Fibroblast of lung (primary cell): ENCODE measurements around the gene PRMT7. TPM values are rescaled to one million over a fixed set of nuclear protein-coding genes. Genes with fewer than 3 reads are reported as not detected.

Experiments
- DNase-seq, 2 donors: peaks; one replicate each; pipeline versions ENCODE4 v3.0.0 to v3.0.0-alpha.2; 2010; ENCODE audit warnings: low read depth in 2 of 2
- H2AFZ ChIP-seq: 2 replicates; pipeline ENCODE4 v1.5.1; 2012; ENCODE audit warnings: low read length, control low read depth, inconsistent platforms
- H3K27ac ChIP-seq: 2 replicates; pipeline ENCODE4 v1.5.1; 2011; ENCODE audit warnings: low read length, control low read depth; ENCODE audit not compliant: insufficient read depth
- H3K27me3 ChIP-seq: 2 replicates; pipeline ENCODE4 v1.5.1; 2011; ENCODE audit warnings: mild to moderate bottlenecking, low read length; ENCODE audit not compliant: control insufficient read depth, insufficient read depth
- H3K36me3 ChIP-seq: 2 replicates; pipeline ENCODE4 v1.5.1; 2011; ENCODE audit warnings: low read length; ENCODE audit not compliant: control insufficient read depth, insufficient read depth
- H3K4me1 ChIP-seq: 2 replicates; pipeline ENCODE4 v1.5.1; 2011; ENCODE audit warnings: low read length; ENCODE audit not compliant: control insufficient read depth, insufficient read depth; ENCODE audit errors: extremely low read depth
- H3K4me2 ChIP-seq: 2 replicates; pipeline ENCODE4 v1.5.1; 2011; ENCODE audit warnings: low read length, control low read depth; ENCODE audit not compliant: insufficient read depth; ENCODE audit errors: extremely low read depth
- H3K4me3 ChIP-seq, 4 experiments: fragments of 200-600 bp in 1 of 4; sonication (generic) in 1 of 4; replicated peaks in 1 of 4; 2 replicates each; pipeline ENCODE4 v1.5.1; 2011 to 2016; ENCODE audit warnings: low read length in 4 of 4, low read depth in 3 of 4, mild to moderate bottlenecking in 3 of 4, control low read depth in 2 of 4, inconsistent platforms in 1 of 4, mixed read lengths in 1 of 4; ENCODE audit not compliant: insufficient read depth in 1 of 4; ENCODE audit errors: control extremely low read depth in 1 of 4
- H3K79me2 ChIP-seq: 2 replicates; pipeline ENCODE4 v1.5.1; 2012; ENCODE audit warnings: mild to moderate bottlenecking, low read length, inconsistent platforms; ENCODE audit not compliant: control insufficient read depth, insufficient read depth
- H3K9ac ChIP-seq: 2 replicates; pipeline ENCODE4 v1.5.1; 2011; ENCODE audit warnings: mild to moderate bottlenecking, low read length, control low read depth; ENCODE audit not compliant: insufficient read depth
- H3K9me3 ChIP-seq: 2 replicates; pipeline ENCODE4 v1.5.1; 2012; ENCODE audit warnings: low read depth, low read length; ENCODE audit not compliant: control insufficient read depth, insufficient read depth
- H4K20me1 ChIP-seq: 2 replicates; pipeline ENCODE4 v1.5.1; 2011; ENCODE audit warnings: low read length; ENCODE audit not compliant: control insufficient read depth, insufficient read depth; ENCODE audit errors: extremely low read depth
- EZH2 ChIP-seq: IDR thresholded peaks from 2 replicates; pipeline ENCODE4 v1.5.1; 2012; ENCODE audit warnings: low read length, control low read depth, mild to moderate bottlenecking; ENCODE audit errors: missing control alignments
- polyA plus RNA-seq, 2 donors: library from polyadenylated mRNA; depleted of rRNA in 1 of 2; stranded (reverse) in 1 of 2; unstranded in 1 of 2; fragments of >200 nt; gene quantifications; 2 replicates each; pipeline ENCODE4 v1.2.1, GENCODE V29; 2011 to 2012; ENCODE audit warnings: missing spikeins in 1 of 2
- total RNA-seq: library from RNA; depleted of rRNA; stranded (reverse); fragments of >200 nt; gene quantifications from 2 replicates; pipeline ENCODE4 v1.2.1, GENCODE V29; 2014
- TF ChIP-seq, protein P1 (sequence below), 2 donors: IDR thresholded peaks in 1 of 2; conservative IDR thresholded peaks in 1 of 2; 1 replicate in 1 of 2; 2 replicates in 1 of 2; pipeline ENCODE4 v1.5.1; 2011 to 2012; ENCODE audit warnings: low read length in 2 of 2, control low read depth in 1 of 2, inconsistent platforms in 1 of 2, low read depth in 1 of 2, mild to moderate bottlenecking in 1 of 2

The PRMT7 gene
- total and polyA plus RNA-seq, 2 donors (not counting 1 experiment from before 2014, with no cell fraction given), result 24.0 to 39.3 TPM

DNA sequence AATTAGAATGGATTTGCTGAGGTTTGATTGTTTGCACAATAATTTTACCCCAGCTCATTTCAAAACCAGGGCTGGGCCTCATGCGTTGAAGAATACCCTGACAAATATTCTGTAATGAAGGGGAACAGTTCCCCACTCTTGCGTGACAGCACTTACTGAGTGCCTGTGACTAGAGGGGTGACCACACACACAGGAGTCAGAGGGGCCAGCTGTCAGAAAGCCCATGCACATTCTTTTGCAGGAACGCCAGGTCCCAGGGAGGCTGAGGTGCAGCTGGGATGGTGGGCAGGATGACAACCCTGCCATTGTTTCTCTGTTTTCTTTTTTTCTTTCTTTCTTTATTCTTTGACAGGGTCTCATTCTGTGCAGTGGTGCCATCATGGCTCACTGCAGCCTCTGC, 92.9 kb downstream of the PRMT7 start:
- TF ChIP-seq, protein P1, sequence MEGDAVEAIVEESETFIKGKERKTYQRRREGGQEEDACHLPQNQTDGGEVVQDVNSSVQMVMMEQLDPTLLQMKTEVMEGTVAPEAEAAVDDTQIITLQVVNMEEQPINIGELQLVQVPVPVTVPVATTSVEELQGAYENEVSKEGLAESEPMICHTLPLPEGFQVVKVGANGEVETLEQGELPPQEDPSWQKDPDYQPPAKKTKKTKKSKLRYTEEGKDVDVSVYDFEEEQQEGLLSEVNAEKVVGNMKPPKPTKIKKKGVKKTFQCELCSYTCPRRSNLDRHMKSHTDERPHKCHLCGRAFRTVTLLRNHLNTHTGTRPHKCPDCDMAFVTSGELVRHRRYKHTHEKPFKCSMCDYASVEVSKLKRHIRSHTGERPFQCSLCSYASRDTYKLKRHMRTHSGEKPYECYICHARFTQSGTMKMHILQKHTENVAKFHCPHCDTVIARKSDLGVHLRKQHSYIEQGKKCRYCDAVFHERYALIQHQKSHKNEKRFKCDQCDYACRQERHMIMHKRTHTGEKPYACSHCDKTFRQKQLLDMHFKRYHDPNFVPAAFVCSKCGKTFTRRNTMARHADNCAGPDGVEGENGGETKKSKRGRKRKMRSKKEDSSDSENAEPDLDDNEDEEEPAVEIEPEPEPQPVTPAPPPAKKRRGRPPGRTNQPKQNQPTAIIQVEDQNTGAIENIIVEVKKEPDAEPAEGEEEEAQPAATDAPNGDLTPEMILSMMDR (conservative IDR thresholded peaks at IDR 0.05 in 1 of 2, IDR thresholded peaks at IDR 0.05 in 1 of 2; ENCODE audit: low read depth in 1 of 2, low read length in 2 of 2), result no peak
- no peak for TF ChIP-seq EZH2
- Histone ChIP-seq H3K9me3 (no peaks in the 10 kb centered on the region), H3K4me1 (no peaks in the 10 kb centered on the region), H3K4me2 (no peak overlapping the region), H2AFZ (no peak overlapping the region), H3K79me2 (no peaks in the 10 kb centered on the region), H3K4me3 (no peak overlapping the region), H3K36me3 (no peaks in the 10 kb centered on the region), H4K20me1 (no peaks in the 10 kb centered on the region), H3K9ac (no peak overlapping the region), H3K27ac (no peak overlapping the region), H3K27me3 (peaks cover 3% of the 10 kb centered on the region)
- DNase-seq, result no peak

DNA sequence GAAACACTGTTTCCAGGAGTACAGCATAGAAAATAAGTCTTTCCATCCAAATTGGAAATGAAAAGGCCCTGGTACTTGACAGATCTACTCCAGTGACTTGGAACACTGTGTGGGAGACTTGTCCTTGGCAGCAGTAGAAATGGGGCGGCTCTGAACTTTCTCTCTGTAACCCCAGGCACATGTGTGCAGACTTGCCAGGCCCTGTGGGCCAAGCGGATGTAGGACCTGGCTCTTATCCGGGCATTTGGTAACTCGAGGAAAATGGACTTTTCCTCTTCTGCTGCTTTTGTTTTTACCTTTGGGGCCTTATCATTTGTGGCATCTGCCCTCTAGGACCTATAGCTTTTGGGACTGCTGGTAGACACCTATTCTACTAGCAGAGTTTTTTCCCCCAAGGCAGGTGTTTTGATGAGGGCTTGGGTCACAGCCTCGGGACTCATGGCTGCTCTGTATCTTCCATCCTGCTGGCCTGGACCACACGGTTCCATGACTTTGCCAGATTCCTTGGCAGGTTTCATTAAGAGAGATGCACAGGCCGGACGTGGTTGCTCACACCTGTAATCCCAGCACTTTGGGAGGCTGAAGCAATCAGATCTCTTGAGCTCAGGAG, 94.0 kb downstream of the PRMT7 start:
- no peaks in the 10 kb centered on the region for H4K20me1 ChIP-seq
- TF ChIP-seq EZH2, result no peak
- TF ChIP-seq, protein P1 (conservative IDR thresholded peaks at IDR 0.05 in 1 of 2, IDR thresholded peaks at IDR 0.05 in 1 of 2; ENCODE audit: low read depth in 1 of 2, low read length in 2 of 2), result no peak

DNA sequence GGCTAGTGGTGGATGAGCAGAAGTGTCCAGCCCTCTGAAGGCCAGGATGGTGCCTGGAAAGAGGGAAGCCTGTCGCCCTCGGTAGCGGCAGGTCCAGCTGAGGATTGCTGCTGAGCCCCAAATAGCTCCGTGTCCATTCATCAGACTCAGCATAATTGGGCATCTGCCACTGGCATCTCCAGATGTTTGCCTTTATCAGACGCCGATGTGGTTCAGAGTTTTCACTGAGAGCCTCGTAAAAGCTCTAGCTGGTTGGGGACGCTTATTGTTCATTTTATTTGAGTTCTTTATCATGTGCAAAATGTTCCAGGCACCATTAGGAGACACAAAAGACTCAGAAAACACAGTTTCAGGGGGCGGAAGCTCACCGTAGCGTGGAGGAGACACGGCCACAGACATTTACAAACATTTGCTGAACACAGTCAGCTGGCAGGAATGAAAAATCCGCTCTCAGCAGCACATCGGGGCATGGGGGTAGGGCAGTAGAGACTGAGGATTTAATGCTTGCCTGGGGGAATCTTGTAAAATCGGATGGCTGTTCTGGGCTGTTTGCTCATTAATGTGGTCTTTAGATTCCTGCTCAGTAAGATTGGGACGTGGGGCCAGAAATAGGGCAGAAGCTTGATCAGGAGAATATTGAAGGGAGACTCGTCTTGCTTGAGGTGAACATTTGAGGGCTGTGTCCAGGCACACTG, 95.8 kb downstream of the PRMT7 start:
- Histone ChIP-seq H3K36me3 (no peaks in the 10 kb centered on the region), H3K27me3 (peaks cover 8% of the 10 kb centered on the region), H3K4me1 (no peaks in the 10 kb centered on the region), H3K4me3 (peak overlapping the region in 2 of 4 experiments; percentile 15 to 23), H3K79me2 (no peaks in the 10 kb centered on the region), H2AFZ (peak overlapping the region; percentile 22), H3K27ac (no peak overlapping the region), H3K4me2 (peak overlapping the region; percentile 80), H3K9ac (no peak overlapping the region), H3K9me3 (no peaks in the 10 kb centered on the region), H4K20me1 (no peaks in the 10 kb centered on the region)
- peak; percentile 13 to 59 for DNase-seq
- no peak for TF ChIP-seq EZH2
- TF ChIP-seq, protein P1 (conservative IDR thresholded peaks at IDR 0.05 in 1 of 2, IDR thresholded peaks at IDR 0.05 in 1 of 2; ENCODE audit: low read depth in 1 of 2, low read length in 2 of 2), result no peak

More for the DNA sequence above, 94.0 kb downstream of the PRMT7 start:
- Histone ChIP-seq H3K79me2 (no peaks in the 10 kb centered on the region), H3K27ac (no peak overlapping the region), H3K4me1 (no peaks in the 10 kb centered on the region), H3K4me2 (no peak overlapping the region), H3K36me3 (no peaks in the 10 kb centered on the region), H3K9me3 (no peaks in the 10 kb centered on the region), H3K27me3 (peaks cover 4% of the 10 kb centered on the region), H2AFZ (no peak overlapping the region), H3K4me3 (no peak overlapping the region), H3K9ac (no peak overlapping the region)
- no peak for DNase-seq

Other genes with a start within 250 kb of the PRMT7 start
- 10.6 and 11.0 TPM in 2 replicates for gene NFATC3, start 225.6 kb upstream of the PRMT7 start, total RNA-seq
- gene NFATC3, start 225.6 kb upstream of the PRMT7 start, polyA plus RNA-seq, result 9.6 and 10.1 TPM in 2 replicates
- under 0.01 and 0.17 TPM in 2 replicates for gene ESRP2, start 74.9 kb upstream of the PRMT7 start, total RNA-seq
- 0.08 and 0.10 TPM in 2 replicates for gene ESRP2, start 74.9 kb upstream of the PRMT7 start, polyA plus RNA-seq
- gene PLA2G15, start 65.6 kb upstream of the PRMT7 start, total RNA-seq, result 14.9 and 28.7 TPM in 2 replicates
- 19.6 and 22.2 TPM in 2 replicates for gene PLA2G15, start 65.6 kb upstream of the PRMT7 start, polyA plus RNA-seq
- 8.5 and 11.9 TPM in 2 replicates for gene SLC7A6, start 46.5 kb upstream of the PRMT7 start, total RNA-seq
- 16.0 and 19.0 TPM in 2 replicates for gene SLC7A6, start 46.5 kb upstream of the PRMT7 start, polyA plus RNA-seq
- gene SLC7A6OS, start 73 bp upstream of the PRMT7 start, total RNA-seq, result 16.4 and 19.5 TPM in 2 replicates
- 8.7 and 10.0 TPM in 2 replicates for gene SLC7A6OS, start 73 bp upstream of the PRMT7 start, polyA plus RNA-seq
- gene SMPD3, start 137.5 kb downstream of the PRMT7 start, total RNA-seq, result under 0.01 TPM in 2 replicates
- gene SMPD3, start 137.5 kb downstream of the PRMT7 start, polyA plus RNA-seq, result 0.01 and 0.08 TPM in 2 replicates
- gene ZFP90, start 228.3 kb downstream of the PRMT7 start, total RNA-seq, result 38.5 and 42.8 TPM in 2 replicates
- 12.8 and 18.7 TPM in 2 replicates for gene ZFP90, start 228.3 kb downstream of the PRMT7 start, polyA plus RNA-seq